Fibroblast of pulmonary artery (primary cell): ENCODE data around the gene DHX58.

Experiments used
- DNase-seq: peaks from one replicate; pipeline ENCODE4 v3.0.0-alpha.2; 2010; ENCODE audit warnings: low read depth
- H3K4me3 ChIP-seq: replicated peaks from 2 replicates; pipeline ENCODE4 v1.5.1; 2011; ENCODE audit warnings: low read depth, mild to moderate bottlenecking, control low read depth, low read length, moderate library complexity
- TF ChIP-seq, protein P1 (sequence below): IDR thresholded peaks from 2 replicates; pipeline ENCODE4 v1.5.1; 2011; ENCODE audit warnings: mild to moderate bottlenecking, control low read depth, low read length, inconsistent platforms; ENCODE audit errors: missing control alignments

DHX58 gene

GRCh38 chr17:42116705-42117396 lies 4.3 kb upstream of the DHX58 start:
- H3K4me3 ChIP-seq, result no peak overlapping the region
- TF ChIP-seq, protein P1, sequence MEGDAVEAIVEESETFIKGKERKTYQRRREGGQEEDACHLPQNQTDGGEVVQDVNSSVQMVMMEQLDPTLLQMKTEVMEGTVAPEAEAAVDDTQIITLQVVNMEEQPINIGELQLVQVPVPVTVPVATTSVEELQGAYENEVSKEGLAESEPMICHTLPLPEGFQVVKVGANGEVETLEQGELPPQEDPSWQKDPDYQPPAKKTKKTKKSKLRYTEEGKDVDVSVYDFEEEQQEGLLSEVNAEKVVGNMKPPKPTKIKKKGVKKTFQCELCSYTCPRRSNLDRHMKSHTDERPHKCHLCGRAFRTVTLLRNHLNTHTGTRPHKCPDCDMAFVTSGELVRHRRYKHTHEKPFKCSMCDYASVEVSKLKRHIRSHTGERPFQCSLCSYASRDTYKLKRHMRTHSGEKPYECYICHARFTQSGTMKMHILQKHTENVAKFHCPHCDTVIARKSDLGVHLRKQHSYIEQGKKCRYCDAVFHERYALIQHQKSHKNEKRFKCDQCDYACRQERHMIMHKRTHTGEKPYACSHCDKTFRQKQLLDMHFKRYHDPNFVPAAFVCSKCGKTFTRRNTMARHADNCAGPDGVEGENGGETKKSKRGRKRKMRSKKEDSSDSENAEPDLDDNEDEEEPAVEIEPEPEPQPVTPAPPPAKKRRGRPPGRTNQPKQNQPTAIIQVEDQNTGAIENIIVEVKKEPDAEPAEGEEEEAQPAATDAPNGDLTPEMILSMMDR, result peak; percentile 79
- peak; percentile 88 for DNase-seq

- no peak overlapping the region for H3K4me3 ChIP-seq
- no peak for DNase-seq
- TF ChIP-seq, protein P1, result no peak
Observed at GRCh38 chr17:42114118-42114517, 1.6 kb upstream of the DHX58 start.

DNA sequence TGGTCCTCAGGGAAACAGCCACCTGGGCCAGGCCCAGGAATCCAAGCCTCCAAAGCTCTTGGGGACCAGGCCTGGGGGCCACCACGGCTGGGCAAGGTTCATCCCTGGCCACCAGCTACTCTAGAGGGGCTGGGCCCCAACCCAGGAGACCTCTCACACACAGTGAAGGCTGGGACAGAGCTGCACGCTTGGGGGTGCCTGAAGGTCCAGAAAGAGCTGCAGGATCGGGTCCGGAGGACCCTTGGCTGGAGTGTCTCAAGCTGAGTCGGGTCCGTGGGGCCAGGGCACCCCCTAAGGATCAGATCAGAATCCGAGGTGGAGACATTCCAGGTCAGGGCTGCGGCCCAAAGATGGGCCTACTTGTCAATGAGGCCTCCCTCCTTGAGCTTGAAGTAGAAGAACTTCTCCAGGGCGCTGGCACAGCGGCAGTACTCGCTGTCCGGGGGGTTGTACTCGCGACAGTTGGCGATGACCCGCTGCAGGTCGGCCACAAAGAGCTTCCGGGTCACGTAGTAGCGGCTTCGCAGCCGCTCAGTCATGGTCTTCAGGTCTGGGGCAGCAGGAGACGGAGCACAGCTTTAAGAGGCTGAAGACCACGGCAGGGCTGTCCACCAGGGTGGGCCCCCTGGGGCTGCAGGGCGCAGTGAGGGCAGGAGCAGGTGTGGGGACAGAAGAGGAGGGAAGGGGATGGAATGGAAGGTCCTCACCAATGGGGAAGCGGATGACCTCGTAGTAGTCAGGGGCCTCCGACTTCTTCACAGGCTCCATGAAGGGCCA lies 967 bp upstream of the DHX58 start:
- DNase-seq, result no peak
- H3K4me3 ChIP-seq, result no peak overlapping the region
- TF ChIP-seq, protein P1, result no peak

DNA sequence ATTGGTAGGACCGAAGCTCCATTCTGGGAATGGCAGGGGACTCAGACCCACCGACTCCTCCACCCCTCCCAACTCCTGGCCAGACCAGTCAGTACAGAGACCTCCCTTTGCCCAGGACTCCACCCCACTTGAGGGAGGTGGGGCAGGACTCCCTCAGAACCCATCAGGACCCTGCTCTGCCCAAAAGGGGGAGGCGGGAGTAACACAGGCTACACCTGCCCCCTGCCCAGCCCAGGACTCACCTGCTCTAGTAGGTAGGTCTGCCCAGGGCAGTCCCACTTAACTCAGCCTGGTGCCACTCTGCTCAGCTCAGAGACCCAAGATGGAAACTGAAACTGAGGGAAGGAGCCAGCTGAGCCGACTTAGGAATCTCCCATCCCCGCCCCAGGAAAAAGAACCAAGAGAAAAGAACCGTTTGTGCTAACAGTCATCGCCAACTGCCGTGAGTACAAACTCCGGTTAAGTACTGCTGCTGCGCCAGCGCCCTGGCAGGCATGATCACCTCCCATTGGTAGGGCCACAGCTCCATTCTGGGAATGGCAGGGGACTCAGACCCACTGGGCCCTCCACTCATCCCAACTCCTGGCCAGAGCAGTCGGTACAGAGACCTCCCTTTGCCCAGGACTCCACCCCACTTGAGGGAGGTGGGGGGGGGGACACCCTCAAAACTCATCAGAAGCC lies 503 bp downstream of the DHX58 start:
- TF ChIP-seq, protein P1, result no peak
- peak; percentile 25 for DNase-seq
- peak overlapping the region; percentile 53 for H3K4me3 ChIP-seq

GRCh38 chr17:42111265-42111636 lies 1.3 kb downstream of the DHX58 start:
- H3K4me3 ChIP-seq, result no peak overlapping the region

More at GRCh38 chr17:42111265-42111636, 1.3 kb downstream of the DHX58 start:
- no peak for DNase-seq
- TF ChIP-seq, protein P1, result no peak
